GM08714 (cell line): ENCODE results near the gene TAOK3.
A peak's percentile ranks its signal among the peaks of the same experiment; 100 is the strongest.

Experiments used
- H3K4me3 ChIP-seq: fragments of 200-500 bp; sonication (Bioruptor generic); 2 replicates; pipeline ENCODE4 v1.5.1; 2014; ENCODE audit warnings: mild to moderate bottlenecking, low read length, inconsistent platforms
- ZNF274 ChIP-seq: IDR thresholded peaks from 2 replicates; pipeline ENCODE4 v1.6.1; 2012; ENCODE audit warnings: mild to moderate bottlenecking, low read depth, low read length

Gene TAOK3

DNA sequence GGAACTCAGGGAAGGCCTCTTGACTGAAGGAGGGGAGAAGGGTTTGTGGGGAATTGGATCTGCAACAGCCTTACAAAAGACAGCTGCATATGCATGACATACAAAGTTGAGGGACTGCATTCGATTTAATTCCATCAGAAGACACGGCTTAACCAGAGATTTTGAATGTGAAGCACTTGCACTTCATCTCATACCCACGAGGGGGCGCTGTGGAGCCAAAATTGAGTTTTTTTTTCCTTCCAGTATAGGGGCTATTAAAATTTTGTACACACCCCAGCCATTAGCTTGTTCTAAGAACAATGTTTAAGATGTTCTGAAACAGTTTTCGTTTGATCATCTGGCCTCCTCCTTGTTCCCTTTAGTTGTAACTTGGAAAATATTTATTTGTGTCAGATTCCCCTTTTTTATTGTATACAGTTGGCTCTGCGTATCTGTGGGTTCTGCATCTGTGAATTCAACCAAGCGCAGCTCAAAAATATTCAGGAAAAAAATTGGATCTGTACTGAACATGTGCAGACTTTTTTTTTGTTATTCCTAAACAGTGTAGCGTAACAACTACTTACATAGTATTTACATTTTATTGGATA lies 5.3 kb upstream of the TAOK3 start:
- H3K4me3 ChIP-seq = peak overlapping the region; percentile 99
- TF ChIP-seq ZNF274 = no peak

DNA sequence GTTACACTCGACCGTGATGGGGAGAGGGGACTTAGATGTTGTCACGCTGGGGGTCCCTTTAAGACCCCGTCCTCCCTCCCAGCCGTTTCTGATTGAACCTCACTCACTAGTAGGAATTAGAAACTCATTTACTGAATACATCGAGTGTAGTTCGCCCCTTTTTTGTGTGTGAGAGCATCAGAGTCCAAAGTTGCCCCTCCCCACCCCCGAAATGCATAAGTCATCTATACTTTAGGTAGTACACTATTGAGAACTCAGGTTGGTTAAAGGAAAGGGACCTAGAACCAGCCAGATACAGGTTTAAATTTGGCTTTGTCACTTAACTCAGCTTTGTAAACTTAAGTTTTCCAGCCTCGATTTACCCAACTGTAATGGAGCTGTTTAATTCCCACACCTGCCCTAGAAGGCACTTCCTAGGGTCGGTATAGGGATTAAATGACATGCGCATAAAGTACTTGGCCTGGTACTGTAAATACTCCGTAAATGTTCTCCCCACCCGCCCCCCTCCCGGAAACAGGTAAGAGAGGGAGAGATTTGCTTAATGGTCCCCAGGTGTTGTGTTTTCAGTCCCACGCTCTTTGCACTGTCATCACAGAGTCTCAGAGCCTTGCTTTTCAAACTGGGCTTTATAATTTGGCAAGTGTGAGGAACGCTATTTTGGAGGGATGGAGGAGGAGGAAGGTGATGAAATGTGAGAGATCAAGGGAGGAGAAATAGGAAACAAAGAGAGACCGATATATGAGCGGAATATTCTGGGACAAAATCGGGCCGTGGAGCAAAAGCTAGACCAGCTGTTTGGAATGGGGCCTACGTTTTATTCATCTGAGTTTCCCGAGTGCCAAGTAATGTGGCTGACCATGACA lies 4.5 kb upstream of the TAOK3 start:
- TF ChIP-seq ZNF274 = no peak
- H3K4me3 ChIP-seq = peak overlapping the region; percentile 99

DNA sequence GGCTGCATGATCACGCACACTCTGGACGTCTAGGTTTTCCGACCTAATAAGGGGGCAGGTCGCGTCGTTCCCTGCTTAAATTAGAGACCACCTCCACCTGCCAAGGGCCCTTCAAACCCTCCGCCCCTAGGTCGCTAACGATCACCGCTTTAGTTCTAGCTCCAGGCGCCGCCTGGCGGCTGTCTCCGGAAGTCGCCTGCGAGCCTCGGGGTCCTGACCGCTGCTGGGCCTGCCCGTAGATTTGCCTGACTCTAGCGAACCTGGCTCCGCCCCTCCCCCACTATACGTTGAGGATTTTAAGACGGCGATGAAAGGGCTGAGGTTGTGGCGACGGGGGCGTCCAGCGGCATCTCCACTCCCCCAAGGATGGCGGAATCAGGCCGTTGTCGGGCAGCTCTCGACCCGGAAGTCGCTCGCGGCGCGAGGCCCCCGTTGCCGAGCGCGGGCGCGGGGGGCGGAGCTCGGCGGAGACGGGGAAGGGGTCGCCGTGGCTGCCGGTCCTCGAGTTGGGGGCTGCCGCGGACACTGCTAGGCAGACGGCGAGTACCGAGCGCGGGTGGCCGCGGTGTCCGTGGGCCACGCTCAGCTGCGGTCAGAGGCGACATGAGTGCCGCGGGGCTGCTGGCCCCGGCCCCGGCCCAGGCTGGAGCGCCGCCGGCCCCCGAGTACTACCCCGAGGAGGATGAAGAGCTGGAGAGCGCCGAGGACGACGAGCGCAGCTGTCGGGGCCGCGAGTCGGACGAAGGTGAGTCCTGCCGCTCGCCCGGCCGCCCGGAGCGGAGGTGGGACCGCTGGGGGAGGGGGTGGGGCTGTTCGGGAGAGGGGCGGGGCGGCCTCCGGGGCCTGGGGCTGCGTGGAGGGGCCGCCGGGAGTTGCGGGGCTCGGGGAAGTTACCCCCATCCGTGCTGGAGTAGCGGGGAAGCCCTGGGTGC lies 3.6 kb upstream of the TAOK3 start, which contains the start of gene SUDS3:
SUDS3 (plus strand) TSS at position 467 of the 932 bp plus-strand sequence; CDS start at position 604, 137 bp downstream.
- peak within 1 kb of the TSS; percentile 99 for H3K4me3 ChIP-seq
- no peak for TF ChIP-seq ZNF274

DNA sequence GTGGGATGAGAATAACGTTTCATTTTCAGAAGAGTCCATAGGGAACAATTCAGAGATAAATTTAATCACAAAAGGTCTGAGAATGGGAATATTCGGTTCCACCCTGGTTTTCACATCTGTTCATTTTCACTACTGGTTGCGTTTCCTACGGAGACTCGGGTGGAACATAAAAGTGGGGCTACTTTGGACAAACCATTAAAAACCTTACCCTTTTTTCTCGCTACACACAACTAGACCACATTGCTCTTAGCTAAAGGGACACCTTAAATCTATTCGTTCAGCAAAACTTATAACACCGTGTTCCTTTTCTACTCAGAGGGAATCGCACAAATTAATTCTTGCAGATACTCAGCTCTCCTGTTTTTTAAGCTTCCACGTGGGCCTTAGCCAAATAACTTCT lies 2.6 kb upstream of the TAOK3 start:
- no peak for TF ChIP-seq ZNF274
- H3K4me3 ChIP-seq = no peak overlapping the region

DNA sequence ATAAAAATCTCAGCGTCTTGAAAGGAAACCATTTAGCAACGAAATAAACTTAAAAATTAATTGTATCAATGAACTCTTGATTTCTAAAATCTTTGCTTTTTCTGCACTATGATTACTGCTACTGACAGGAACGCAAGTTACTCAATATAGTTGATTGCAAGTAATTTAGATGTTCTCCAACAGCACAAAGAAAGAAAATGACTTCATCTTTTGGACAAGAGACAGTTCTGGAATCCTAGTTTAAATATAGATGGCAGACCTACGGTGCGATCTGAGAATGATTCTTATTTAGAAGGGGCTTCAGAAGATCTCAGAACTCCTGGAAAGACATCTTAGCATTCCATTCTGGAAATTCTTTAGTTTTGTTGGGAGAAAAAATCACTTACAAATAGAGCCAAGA lies 2.2 kb upstream of the TAOK3 start:
- no peak for TF ChIP-seq ZNF274
- no peak overlapping the region for H3K4me3 ChIP-seq

DNA sequence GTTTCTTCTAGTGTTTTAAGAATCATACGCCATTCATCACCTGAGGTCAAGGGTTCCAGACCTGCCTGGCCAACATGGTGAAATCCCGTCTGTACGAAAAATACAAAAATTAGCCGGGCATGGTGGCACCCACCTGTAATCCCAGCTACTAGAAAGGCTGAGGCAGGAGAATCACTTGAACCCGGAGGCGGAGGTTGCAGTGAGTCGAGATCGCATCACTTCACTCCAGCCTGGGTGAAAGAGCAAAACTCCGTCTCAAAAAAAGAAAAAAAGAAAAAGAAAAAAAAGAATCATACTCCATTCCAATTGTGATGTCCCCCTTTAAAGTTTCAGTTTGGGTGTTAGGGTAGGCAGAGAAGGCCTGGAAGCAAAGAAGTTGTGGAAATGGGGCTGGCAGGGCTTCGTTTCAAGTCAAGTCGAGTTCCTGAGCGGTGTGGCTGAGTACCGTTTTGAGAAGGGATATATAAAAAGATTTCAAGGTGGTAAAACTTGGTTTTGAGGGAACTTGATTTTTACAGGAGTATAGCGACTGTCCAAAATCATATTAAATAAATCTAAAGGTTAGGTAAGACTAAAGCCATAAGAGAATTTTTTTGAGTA lies 1.5 kb upstream of the TAOK3 start:
- no peak for TF ChIP-seq ZNF274
- no peak overlapping the region for H3K4me3 ChIP-seq

DNA sequence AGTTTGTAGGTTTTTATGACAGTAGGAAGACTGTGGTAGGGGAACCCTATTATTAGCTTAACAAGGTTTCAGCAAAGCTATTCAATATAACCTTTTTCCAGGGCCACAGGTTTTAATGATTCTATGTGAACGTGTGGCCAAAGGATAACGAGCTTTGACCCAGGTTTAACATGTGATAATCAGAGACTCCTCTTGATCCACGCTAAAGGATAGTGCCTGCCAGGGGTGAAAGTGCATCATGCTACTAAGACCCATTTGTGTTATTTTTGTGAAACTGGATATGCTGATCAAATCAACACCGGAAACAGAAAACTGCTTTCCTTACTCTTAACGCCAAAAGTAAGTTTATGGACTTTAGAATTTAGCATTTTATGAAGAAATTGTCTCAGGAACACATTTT lies 909 bp upstream of the TAOK3 start:
- no peak for TF ChIP-seq ZNF274
- H3K4me3 ChIP-seq = peak overlapping the region; percentile 68

DNA sequence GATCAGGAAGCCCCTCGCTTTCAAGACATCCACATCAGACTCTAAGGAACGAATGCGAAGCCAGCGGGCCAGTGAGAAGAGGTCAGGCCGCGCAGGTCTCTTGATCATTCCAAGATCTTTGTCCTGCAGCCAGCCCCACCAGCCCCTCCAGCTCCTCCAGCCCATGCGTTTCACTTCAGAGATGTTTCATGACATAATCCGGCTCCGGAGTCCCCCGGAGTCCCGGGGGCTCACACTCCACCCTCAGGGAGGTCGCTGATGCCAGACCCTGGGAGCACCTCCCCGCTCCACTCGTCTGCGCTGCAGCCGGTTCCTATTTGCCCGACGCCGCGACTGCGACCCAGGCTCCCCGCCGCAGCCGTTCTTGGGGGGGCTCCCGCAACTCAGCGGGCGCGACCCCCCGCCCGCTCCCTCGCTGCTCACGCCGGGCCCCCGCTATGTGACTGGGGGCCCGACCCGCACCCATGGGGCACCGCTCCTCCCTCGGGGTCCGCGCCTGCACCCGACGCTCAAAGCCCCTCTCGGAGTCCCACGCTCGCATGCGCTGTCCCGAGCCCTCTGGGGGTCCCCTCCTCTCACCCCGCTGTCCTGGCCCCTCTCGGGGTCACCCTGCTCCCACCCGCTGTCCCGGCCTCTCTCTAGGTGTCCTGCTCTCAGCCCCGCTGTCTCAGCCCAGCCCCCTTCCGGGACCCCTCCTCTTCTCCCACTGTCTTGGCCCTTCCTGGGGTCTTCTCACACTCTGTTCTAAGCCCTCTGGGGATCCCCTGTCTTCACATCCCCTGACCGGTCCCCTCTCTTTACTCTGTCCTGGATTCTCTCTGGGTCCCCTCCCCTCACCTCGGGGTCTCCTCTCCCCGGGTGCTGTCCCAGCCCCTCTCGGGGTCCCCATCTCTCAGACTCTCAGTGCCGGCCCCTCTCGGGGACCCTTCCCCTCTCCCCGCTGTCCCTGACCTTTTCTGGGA lies 1.1 kb downstream of the TAOK3 start:
- H3K4me3 ChIP-seq = peak overlapping the region; percentile 97
- TF ChIP-seq ZNF274 = no peak

DNA sequence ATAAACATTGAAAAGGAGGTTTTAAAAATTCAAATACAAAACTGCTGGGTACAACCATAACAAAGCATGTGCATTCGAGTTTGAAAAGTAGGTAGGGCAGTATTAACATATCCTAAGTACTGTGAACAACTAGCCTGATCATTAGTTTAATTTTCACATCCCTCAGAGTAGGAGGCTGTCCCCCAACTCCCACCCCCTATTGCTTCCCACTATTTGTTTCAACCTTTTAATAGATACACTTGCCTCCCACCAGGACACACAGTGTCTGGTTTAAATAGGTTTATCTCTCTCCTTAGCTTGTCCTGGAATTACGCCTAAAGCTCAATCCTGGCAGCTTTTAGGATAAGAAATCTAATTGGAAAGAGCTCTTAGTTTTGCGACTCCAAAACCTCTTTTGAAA lies 2.1 kb downstream of the TAOK3 start:
- H3K4me3 ChIP-seq = peak overlapping the region; percentile 97; the same call in 1 of the 2 replicates
- TF ChIP-seq ZNF274 = no peak

DNA sequence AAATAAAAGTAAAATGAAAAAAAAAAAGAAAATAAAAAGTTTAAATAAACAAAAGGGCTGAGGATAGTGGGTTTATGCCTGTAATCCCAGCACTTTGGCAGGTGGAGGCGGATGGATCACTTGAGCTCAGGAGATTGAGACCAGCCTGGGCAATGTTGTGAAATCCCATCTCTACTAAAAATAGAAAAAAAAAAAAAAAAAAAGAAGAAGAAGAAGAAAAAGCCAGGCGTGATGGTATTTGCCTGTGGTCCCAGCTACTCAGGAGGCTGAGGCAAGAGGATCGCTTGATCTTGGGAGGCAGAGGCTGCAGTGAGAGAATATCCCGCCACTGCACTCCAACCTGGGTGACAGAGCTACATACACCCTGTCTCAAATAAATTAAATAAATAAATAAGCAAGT lies 3.9 kb downstream of the TAOK3 start:
- TF ChIP-seq ZNF274 = no peak
- no peak overlapping the region for H3K4me3 ChIP-seq

DNA sequence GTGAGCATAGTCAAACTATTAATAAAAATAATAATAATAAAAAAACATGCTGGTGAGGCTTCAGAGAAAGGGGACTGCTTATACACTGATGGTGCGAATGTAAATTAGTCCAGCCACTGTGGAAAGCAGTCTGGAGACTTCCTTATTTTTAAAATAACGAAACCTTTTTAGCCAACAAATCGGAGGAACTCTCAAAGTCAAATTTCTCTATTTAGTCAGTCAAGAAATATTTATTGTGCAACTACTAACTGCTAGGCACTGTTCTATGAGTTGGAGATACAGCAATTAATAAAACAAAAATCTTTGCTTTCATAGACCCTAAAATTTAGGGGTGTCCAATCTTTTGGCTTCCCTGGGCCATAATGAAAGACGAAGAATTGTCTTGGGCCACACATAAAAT lies 10.8 kb downstream of the TAOK3 start:
- H3K4me3 ChIP-seq = no peak overlapping the region
- TF ChIP-seq ZNF274 = no peak

DNA sequence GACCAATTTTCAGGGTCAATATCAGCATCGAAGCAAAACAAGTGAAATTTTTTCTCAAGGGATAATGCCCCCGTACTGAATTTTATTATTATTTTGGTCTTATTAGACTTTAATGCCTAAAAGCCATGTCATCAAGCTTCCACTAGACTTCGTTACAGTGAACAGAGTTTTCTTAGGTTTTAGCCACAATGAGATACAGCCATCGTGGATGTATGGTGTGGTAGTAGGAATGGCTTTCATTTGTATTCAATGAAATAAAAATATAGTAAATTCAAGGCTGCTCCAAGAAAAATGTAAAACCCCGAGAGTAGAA lies 11.7 kb downstream of the TAOK3 start:
- H3K4me3 ChIP-seq = no peak overlapping the region
- no peak for TF ChIP-seq ZNF274

DNA sequence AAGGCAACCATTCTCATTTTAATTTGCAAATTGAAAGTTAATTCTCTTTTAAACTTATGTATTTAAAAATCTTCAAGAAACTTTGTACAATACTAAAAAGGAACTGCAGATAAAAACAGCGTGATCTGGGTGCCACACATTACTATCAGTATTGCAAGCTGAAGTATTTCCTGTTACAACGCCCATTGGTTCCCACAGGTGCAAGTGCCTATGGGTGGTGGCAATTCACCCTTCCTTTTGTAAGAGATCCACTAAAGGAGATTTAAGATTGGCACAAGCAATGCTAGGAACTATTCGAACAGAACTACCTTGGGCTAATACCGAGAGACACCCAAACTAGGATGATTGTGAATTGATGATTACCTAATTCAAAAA lies 13.2 kb downstream of the TAOK3 start:
- TF ChIP-seq ZNF274 = no peak
- peak overlapping the region; percentile 36; the same call in 1 of the 2 replicates for H3K4me3 ChIP-seq
